ENCODE measurements around the gene PUS10.
A peak's percentile ranks its signal among the peaks of the same experiment; 100 is the strongest.
"Not testable (repeated sequence)": the region's sequence is repeated elsewhere in the genome, so short reads cannot be mapped to it uniquely, and the experiment has no call there.

Gene PUS10, protein sequence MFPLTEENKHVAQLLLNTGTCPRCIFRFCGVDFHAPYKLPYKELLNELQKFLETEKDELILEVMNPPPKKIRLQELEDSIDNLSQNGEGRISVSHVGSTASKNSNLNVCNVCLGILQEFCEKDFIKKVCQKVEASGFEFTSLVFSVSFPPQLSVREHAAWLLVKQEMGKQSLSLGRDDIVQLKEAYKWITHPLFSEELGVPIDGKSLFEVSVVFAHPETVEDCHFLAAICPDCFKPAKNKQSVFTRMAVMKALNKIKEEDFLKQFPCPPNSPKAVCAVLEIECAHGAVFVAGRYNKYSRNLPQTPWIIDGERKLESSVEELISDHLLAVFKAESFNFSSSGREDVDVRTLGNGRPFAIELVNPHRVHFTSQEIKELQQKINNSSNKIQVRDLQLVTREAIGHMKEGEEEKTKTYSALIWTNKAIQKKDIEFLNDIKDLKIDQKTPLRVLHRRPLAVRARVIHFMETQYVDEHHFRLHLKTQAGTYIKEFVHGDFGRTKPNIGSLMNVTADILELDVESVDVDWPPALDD

GRCh38 chr2:61017556-61018317 is at the start of gene PUS10, which contains the start of gene PEX13:
TSS of gene PUS10 (minus strand) at chr2:61018255. CDS start at chr2:61011890, 6,365 bp downstream.
TSS of gene PEX13 (plus strand) at chr2:61017720. CDS start at chr2:61017760, 40 bp downstream.
- DNase-seq (ENCODE audit: low read depth in 2 of 2, low spot score in 1 of 2) = peak in 1 of 2 donors; percentile 6

DNA sequence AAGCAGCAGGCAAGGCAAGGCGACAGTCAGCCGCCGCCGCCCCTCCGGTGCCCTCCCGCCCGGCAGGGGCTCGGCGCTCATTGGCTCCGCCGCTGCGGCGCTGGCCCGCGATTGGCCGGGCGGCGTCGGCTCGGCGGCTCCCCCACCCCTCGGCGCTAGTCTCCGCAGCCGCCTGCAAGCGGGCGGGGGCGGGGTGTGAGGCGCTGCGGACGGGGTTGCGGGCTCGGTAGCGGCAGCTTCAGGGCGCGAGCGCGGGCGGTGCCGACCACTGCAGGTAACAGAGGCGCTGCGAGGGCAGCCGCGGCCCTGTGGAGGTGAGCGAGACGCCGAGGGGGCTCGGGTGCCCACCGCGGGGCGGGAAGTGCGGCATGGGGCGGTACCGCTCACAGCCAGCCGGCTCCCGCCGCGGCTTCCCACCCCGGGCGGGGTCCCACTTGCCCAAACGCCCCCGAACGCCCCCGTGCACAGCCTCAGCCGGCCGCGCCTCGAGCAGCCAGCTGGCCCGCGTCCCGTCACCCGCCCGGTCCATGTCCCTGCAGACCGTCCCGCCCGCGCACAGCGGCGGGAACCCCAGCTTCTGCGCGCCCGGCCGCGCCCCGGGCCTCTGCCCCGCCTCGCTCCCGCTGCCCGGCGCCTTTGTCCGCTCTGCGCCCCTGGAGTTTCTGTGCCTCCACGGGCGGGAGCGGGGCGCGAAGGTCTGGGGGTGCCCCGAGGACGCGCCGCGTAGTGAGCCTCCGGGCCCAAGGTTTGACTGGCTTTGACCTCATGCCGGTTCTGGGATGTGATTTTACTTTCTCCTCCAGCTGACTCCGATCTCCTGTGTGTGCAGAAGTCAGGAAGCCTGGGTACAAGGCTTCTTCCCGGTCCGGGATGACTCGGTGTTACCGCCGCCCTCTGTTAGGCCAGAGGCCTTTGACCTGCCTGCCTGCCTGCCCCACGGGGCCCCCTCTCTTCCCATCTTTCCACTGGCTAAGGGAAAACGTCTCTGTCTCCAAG is 48.0 kb upstream of the PUS10 start, which contains the start of gene SANBR:
TSS of gene SANBR (plus strand) at position 158 of the 996 bp plus-strand sequence. CDS start 4,480 bp downstream, outside the sequence.
- peak; percentile 51 to 60 for DNase-seq (ENCODE audit: low read depth in 2 of 2, low spot score in 1 of 2)

DNA sequence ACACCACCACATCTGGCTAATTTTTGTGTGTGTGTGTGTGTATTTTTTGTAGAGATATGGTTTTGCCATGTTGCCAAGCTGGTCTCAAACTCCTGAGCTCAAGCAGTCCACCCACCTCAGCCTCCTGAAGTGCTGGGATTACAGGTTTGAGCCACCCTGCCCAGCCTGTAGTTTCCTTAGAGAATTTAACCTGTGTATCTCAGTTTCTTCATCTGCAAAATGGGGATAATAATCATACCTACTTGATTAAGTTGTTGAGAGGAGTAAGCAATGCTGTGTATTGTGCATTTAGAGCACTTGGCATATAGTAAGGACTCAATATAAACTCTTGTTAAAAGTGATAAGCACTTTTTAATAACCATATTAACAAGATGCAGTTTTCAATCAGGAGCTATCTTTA is 41.3 kb upstream of the PUS10 start:
- no peak for DNase-seq (ENCODE audit: low read depth in 2 of 2, low spot score in 1 of 2)

GRCh38 chr2:61057562-61057961 is 39.5 kb upstream of the PUS10 start:
- no peak for DNase-seq (ENCODE audit: low read depth in 2 of 2, low spot score in 1 of 2)

GRCh38 chr2:61055557-61055956 is 37.5 kb upstream of the PUS10 start:
- no peak for DNase-seq (ENCODE audit: low read depth in 2 of 2, low spot score in 1 of 2)

DNA sequence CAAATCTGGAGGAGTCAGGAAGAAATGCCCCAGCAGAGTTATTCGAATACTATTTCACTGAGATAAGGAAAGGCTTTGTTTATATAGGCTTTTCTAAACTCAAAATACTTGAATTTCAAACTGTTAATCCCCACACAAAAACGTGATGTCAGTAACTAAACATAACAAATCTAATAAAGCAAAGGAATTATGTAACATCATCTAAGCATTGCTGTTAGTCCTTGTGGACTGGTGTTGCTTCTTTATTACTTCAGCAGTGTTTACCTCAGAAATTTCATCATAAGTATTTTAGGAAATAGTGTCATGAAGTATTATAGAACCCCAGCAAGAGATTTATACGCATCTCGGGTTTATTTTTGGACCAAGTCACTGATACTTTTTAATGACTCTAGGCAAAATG is 27.9 kb upstream of the PUS10 start:
- DNase-seq (ENCODE audit: low read depth in 2 of 2, low spot score in 1 of 2) = no peak

DNA sequence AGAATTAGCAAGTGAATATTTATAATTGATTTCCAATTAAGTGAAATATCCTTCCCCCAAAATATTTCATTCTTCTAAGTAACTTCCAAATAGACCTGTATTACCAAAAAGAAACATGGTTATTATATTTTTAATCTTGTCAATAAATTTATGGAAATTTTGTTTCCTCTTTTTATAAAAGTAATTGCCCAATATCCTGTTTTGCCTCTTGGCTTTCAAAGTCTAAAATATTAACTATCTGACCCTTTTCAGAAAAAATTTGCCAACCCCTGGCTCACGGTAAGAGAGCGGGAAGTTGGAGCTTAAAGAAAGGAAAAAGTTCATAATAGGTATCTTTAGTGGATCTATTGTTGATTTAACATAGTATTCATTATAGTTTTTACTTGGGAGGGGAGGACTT is 27.2 kb upstream of the PUS10 start:
- no peak for DNase-seq (ENCODE audit: low read depth in 2 of 2, low spot score in 1 of 2)

- DNase-seq (ENCODE audit: low read depth in 2 of 2, low spot score in 1 of 2) = no peak
Observed at GRCh38 chr2:61044636-61045035, 26.6 kb upstream of the PUS10 start.

- DNase-seq (ENCODE audit: low read depth in 2 of 2, low spot score in 1 of 2) = no peak
Observed at GRCh38 chr2:61042807-61043206, 24.8 kb upstream of the PUS10 start.

DNA sequence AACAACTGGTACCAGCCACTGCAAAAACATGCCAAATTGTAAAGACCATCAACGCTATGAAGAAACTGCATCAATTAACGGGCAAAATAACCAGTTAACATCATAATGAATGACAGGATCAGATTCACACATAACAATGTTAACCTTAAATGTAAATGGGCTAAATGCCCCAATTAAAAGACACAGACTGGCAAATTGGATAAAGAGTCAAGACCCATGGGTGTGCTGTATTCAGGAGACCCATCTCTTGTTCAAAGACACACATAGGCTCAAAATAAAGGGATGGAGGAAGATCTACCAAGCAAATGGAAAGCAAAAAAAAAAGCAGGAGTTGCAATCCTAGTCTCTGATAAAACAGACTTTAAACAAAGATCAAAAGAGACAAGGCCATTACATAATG is 18.6 kb upstream of the PUS10 start:
- not testable (repeated sequence) for DNase-seq (ENCODE audit: low read depth in 2 of 2, low spot score in 1 of 2)

GRCh38 chr2:61034592-61034991 is 16.5 kb upstream of the PUS10 start:
- not testable (repeated sequence) for DNase-seq (ENCODE audit: low read depth in 2 of 2, low spot score in 1 of 2)

GRCh38 chr2:61029533-61029932 is 11.5 kb upstream of the PUS10 start:
- DNase-seq (ENCODE audit: low read depth in 2 of 2, low spot score in 1 of 2) = no peak

DNA sequence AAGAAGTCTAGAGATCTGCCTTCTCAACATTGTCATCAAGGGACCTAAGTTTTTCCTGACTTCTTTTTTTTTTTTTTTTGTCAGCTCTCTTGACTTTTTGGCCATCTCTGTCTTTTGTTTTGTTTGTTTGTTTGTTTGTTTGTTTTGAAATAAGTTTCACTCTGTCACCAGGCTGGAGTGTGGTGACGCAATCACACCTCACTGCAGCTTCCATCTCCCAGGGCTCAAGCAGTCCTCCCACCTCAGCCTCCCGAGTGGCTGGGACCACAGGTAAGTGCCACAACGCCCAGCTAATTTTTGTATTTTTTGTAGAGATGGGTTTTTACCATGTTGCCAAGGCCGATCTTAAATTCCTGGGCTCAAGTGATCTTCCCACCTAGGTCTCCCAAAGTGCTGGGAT is 5.6 kb upstream of the PUS10 start:
- DNase-seq (ENCODE audit: low read depth in 2 of 2, low spot score in 1 of 2) = no peak

GRCh38 chr2:61021228-61021660 is 3.2 kb upstream of the PUS10 start:
- no peak for DNase-seq (ENCODE audit: low read depth in 2 of 2, low spot score in 1 of 2)

GRCh38 chr2:61018798-61019197 is 743 bp upstream of the PUS10 start:
- DNase-seq (ENCODE audit: low read depth in 2 of 2, low spot score in 1 of 2) = no peak

DNA sequence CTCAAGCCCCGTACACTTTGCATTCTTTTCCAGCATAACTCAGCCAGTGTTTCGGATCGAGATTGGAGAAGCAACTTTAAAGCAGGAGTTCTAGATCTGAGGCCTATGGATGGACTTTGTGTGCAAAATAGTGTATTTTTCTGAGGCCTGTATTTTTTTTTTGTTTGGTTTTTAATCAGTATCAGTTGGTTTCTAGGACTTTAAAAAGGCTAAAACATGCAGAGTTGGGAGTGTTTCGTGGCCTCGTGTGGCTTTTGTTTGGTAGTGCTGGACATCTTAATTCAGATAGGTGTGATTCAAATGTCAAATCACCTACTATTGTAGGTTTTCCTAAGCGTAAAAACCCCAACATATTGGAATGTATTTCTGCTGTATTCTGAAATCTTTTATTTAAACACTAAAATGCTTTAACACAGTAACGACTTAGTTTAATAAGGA is 282 bp upstream of the PUS10 start:
- DNase-seq (ENCODE audit: low read depth in 2 of 2, low spot score in 1 of 2) = no peak

- DNase-seq (ENCODE audit: low read depth in 2 of 2, low spot score in 1 of 2) = peak in 1 of 2 donors; percentile 24
Observed at GRCh38 chr2:61017003-61017555, 976 bp downstream of the PUS10 start.

DNA sequence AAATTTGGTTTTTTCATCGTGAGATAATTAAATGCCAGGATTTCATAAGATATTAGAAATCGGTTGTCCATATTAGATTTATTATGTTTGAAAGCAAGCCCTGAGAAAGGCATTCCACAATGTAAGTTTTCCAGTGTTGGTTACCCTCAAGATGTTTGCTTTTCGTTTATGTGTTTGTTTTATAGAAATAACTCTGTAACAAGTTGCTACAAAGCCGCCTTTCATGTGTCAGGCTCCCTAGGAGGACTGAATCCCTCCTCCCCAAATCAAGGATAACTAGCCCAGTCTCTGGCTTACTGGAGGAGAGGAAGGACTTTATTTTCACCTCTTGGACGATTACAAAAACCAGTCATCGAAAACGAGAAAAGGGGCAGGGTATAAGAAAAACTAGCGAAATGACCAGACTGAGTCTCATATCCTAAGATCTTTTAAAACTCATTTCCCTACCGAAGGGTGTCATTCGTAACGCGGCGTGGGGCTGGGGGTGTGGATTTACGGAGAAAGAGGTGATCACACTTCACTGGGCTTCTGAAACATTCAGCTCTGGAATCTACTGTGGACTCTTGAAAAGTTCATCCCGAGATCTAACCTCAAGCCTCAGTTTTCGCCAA is 1.6 kb downstream of the PUS10 start:
- no peak for DNase-seq (ENCODE audit: low read depth in 2 of 2, low spot score in 1 of 2)

GRCh38 chr2:61015976-61016375 is 2.1 kb downstream of the PUS10 start:
- DNase-seq (ENCODE audit: low read depth in 2 of 2, low spot score in 1 of 2) = no peak

- no peak for DNase-seq (ENCODE audit: low read depth in 2 of 2, low spot score in 1 of 2)
Observed at GRCh38 chr2:61014763-61015162, 3.3 kb downstream of the PUS10 start.
